Activated CD4-positive, CD25-positive, alpha-beta regulatory T cell treated with anti-CD3 and anti-CD28 coated beads, Interleukin-2, amount 50 U/mL, for 72 hours (primary cell): ENCODE results near the gene TMA7B.

Experiments
- DNase-seq: peaks from one replicate; pipeline ENCODE4 v3.0.0; 2021

TMA7B gene

GRCh38 chr22:39954584-39955055 lies 5.6 kb upstream of the TMA7B start:
- no peak for DNase-seq

- DNase-seq: no peak
These were observed 4.5 kb upstream of the TMA7B start for GRCh38 chr22:39955675-39956074.

GRCh38 chr22:39956932-39957664 lies 3.1 kb upstream of the TMA7B start:
- no peak for DNase-seq

- DNase-seq: no peak
These were observed 2.0 kb upstream of the TMA7B start for GRCh38 chr22:39958009-39958711.

- DNase-seq: no peak
These were observed 1.1 kb upstream of the TMA7B start for GRCh38 chr22:39958949-39959639.

GRCh38 chr22:39960791-39961746 lies 872 bp downstream of the TMA7B start:
- DNase-seq: peak; percentile 66

GRCh38 chr22:39962071-39962470 lies 1.9 kb downstream of the TMA7B start:
- DNase-seq: no peak

- no peak for DNase-seq
These were observed 5.6 kb downstream of the TMA7B start for GRCh38 chr22:39965748-39966147.

- DNase-seq: no peak
These were observed 6.3 kb downstream of the TMA7B start for GRCh38 chr22:39966470-39966869.

GRCh38 chr22:39967103-39967829 lies 7.1 kb downstream of the TMA7B start:
- DNase-seq: no peak

GRCh38 chr22:39967996-39968972 lies 8.1 kb downstream of the TMA7B start:
- DNase-seq: no peak

GRCh38 chr22:39970742-39971141 lies 10.5 kb downstream of the TMA7B start:
- DNase-seq: no peak

- DNase-seq: no peak
These were observed 12.4 kb downstream of the TMA7B start for GRCh38 chr22:39972641-39973040.

GRCh38 chr22:39973656-39974055 lies 13.5 kb downstream of the TMA7B start:
- DNase-seq: no peak

- DNase-seq: no peak
These were observed 13.9 kb downstream of the TMA7B start for GRCh38 chr22:39974065-39974464.

- DNase-seq: no peak
These were observed 18.9 kb downstream of the TMA7B start for GRCh38 chr22:39979048-39979447.

GRCh38 chr22:39979458-39979857 lies 19.3 kb downstream of the TMA7B start:
- no peak for DNase-seq

- DNase-seq: no peak
These were observed 20.4 kb downstream of the TMA7B start for GRCh38 chr22:39980596-39980995.

GRCh38 chr22:39983346-39983745 lies 23.1 kb downstream of the TMA7B start:
- DNase-seq: no peak

GRCh38 chr22:39984006-39984405 lies 23.8 kb downstream of the TMA7B start:
- no peak for DNase-seq

- DNase-seq: no peak
These were observed 24.5 kb downstream of the TMA7B start for GRCh38 chr22:39984746-39985145.
